ENCODE results near the gene SGCD.

Gene SGCD

GRCh38 chr5:156695774-156696173, 368.8 kb downstream of the SGCD start:
- DNase-seq (ENCODE audit: low read depth): no peak

DNA sequence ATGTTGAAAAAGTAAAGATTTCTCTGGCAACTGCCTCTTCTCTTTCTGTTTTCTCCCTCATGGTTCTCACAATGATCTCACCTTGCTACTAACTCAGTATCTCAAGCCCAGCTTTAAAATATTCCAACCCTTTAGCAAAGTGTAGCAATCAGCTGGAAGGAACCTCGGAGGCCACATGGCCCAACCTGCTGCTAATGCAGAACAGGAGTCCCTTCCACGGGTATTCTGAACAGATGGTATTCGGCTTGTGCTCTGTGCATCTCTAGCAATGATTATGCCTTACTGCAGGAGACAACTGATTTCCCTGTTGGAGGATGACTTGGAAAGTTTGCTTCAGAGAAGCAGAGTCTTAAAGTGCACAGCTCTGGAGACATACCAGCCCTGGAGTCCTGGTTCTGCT, 371.4 kb downstream of the SGCD start:
- no peak for DNase-seq (ENCODE audit: low read depth)

DNA sequence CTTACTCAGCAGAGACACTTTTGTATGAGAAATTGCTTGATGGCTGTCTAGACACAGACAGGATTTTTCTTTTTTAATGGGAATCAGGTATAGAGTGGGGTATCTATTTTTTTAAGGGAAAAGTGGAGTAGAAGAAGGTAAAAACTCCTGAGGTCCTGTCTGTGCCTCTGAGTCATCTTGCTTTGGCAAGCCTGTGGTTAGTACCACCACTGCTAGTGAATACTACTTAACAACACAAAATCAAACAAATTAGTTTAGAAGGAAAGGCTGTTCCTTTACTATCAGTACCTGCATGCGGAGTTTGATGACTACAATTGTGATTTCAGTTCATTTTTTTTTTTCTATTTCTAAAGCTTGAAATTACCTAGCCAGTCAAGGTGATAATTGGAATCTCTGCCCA, 372.2 kb downstream of the SGCD start:
- no peak for DNase-seq (ENCODE audit: low read depth)

DNA sequence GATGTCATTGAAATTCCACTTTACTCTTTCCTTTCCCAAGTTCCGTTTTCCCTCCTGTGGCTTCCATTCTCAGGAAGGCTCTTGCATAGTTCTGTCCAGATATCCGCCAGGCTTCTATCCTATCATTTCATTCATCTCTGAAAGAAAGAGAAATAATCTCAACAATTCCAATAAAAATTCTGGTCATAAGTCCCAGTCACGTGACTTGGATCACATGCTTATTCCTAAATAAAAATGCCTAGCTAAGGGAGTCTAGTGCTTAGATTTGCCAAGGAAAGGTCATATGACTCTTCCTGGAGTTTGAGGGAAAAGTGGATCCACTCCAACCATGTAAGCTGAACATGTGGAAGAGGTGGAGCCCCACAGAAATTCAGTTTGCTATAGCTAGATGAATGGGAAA, 377.2 kb downstream of the SGCD start:
- DNase-seq (ENCODE audit: low read depth): no peak

GRCh38 chr5:156706631-156707030, 379.7 kb downstream of the SGCD start:
- DNase-seq (ENCODE audit: low read depth): no peak

- DNase-seq (ENCODE audit: low read depth): no peak
Measured at GRCh38 chr5:156707750-156708149, 380.8 kb downstream of the SGCD start.

DNA sequence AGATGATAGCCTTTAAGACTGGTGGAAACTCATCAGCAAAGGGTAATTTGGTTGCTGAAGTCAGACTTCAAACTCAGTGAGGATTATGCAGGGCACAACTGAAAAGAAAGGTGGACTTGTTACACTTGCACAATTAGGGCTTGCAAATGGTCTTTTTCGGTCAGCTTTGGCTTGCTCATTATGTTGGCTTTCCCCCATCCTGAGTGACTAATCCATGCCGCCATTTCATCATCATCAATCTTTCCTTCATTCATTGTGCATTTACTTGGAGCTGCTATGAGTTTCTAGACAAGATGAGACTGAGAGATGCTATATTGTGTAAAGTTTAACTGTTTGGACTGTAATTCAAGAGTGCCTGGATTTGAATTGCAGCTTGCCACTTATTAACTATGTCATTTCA, 388.3 kb downstream of the SGCD start:
- no peak for DNase-seq (ENCODE audit: low read depth)

DNA sequence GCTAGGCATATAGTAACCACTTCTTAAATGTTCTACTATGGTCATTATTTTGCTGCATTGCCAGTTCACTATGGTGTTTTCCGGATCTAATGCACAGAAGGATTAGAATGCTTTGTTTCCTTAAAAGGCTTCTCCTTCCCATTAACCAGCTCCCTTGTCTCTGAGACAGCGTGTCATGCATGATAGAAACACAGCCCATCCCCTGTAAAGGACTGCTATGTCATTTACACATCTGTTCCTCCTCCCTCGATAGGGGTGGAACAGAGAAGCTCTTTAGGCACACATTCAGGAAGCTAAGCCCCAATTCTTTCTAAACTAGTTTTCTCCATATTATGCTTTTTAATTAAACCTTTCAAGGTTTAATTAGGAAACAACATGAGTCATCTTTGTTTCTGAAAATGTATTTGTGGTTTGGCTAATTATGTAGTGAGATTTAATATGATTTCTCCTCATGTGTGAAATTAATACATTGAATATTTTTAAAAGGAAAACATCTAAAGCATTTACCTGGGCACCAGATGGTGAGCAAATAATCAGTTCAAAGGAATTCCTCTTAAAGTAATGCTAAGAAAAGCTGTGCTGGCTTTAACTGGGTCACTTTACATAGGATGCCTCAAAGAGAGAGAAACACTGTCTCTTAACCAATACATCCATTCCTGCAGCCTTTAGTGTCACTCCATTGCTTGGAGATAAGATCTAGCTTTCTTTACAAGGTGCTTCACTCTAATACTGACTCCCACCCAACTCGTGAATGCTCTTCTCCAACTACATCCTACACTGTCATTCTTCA, 389.8 kb downstream of the SGCD start:
- no peak for DNase-seq (ENCODE audit: low read depth)

DNA sequence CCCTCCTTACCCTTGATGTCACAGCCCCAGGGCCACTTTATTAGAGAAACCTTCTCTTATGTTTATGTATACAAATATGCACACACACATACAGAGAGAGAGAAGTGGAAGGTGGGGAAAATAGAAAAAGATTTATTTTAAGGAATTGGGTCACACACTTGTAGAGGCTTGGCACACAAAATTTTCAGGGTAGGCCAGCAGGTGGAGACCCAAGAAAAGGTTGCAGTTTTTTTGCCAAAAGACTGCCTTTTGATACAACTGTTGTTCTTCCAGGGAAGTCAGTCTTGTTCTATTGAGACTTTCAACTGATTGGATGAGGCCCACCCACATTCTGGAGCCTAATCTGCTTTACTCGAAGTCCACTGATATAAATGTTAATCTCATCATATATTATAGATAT, 392.0 kb downstream of the SGCD start:
- DNase-seq (ENCODE audit: low read depth): no peak

- DNase-seq (ENCODE audit: low read depth): no peak
Measured at GRCh38 chr5:156722358-156722757, 395.4 kb downstream of the SGCD start.

DNA sequence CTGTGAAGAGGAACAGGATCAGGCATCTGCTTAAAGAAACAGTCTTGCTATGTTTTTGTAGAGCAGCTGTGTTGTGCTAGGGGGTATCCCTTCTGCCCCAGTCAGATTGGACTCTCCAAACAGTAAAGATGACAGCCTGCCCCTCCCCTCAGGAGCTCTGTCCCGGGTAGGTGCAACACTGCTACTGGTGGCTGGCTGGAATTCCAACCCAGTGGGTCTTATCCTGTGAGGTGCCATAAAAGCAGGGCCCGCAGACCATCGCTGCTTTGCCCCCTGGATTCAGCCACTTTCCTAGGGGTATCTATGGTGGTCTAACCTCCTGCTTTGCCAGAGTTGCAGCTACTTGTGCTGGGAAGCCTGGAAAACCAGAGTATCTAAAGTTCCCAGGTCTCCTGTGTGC, 408.5 kb downstream of the SGCD start:
- no peak for DNase-seq (ENCODE audit: low read depth)

GRCh38 chr5:156741516-156741915, 414.6 kb downstream of the SGCD start:
- DNase-seq (ENCODE audit: low read depth): no peak

DNA sequence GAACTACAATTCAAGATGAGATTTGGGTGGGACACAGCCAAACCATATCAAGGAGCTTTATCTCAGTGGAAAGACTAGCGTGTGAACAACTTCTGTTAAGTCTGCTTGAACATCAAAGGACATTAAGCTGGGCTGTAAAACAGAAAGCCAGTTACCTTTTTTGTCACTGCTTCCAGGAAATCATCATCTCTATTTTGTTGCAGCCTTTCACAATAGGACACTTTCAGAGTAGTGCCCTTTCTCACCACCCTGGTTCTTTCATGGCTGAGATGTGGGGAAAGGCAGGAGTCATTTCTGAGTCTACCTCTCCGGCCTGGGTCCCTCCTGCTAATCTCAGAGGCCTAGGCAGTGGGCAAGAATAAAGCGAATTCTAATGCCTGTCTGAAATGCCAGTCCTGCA, 426.9 kb downstream of the SGCD start:
- DNase-seq (ENCODE audit: low read depth): no peak

- no peak for DNase-seq (ENCODE audit: low read depth)
Measured at GRCh38 chr5:156755421-156756087, 428.6 kb downstream of the SGCD start.

- no peak for DNase-seq (ENCODE audit: low read depth)
Measured at GRCh38 chr5:156758011-156758791, 431.2 kb downstream of the SGCD start.

DNA sequence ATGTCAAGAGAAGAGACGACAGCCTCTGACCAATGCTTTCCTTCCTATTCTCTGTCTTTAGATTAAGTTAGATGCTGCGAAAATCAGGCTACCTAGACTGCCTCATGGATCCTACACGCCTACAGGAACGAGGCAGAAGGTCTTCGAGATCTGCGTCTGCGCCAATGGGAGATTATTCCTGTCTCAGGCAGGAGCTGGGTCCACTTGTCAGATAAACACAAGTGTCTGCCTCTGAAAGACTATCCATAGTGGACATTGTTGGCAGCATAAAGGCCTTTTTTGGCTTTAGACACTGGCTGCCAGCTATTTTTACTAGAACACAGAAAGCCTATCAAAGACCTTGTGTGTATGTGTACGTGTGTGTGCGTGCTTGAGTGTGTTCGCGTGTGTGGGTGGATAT, 432.2 kb downstream of the SGCD start:
- DNase-seq (ENCODE audit: low read depth): no peak

- DNase-seq (ENCODE audit: low read depth): no peak
Measured at GRCh38 chr5:156762771-156763170, 435.8 kb downstream of the SGCD start.

DNA sequence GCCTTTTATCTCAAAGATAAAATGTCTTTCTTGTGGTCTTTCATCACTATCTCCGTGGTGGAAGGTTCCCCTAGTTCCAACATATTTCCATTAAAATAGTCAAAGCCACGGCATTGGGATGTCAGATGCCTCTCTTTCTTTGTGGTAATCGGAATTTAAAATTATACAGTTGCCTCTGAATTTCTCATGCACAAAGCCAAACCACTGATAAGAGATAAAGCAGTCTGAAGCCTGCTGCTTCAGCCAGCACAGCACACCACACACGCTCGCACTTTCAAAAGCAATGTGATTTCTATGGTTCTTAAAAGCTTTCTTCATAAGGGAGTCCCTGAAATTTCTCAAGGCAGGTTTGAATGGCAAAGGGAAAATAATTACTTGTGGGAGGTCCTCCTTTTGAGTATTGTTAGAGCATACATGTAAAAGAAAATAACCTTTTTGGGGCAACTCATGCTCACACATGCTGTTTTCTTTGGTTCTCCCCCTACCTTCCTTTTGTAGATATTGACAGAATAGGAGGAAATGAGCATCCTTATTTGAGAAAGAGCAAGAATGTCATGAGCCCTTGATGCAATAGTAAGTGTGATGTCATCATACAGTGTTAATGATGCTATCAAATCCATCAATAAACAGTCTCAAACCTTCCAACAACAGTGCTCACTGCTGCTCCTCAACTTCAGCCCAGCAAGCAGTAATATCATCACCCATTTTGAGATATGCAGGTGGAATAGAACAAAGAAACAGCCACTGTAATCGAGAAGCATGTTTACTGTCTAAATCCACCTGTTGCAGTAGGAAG, 437.4 kb downstream of the SGCD start:
- DNase-seq (ENCODE audit: low read depth): no peak

- no peak for DNase-seq (ENCODE audit: low read depth)
Measured at GRCh38 chr5:156774273-156774672, 447.3 kb downstream of the SGCD start.

DNA sequence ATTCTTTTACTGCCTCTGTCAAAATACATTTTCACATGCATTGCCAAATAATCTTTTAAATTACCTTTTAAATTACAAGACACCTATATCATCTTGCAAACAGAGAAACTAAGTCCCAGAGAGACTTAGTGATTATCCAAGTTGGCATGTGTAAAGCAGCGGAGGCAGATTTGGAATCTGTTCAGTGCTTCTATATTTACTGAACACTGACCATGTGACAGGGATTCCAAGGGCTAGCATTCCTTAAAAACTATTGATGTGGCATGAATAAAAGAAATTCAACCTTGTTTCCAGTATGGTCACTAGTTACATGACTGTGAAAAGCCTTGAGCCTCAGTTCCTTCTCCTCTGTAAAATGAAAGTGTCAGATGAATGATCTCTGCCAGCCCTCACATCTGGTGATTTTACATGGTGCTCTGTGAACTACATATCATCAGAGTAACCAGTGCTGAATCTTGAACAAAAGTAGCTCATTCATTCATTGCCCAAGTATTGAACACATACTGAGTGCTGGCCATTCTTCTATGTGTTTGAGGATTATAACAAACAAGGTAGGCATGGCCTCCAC, 451.3 kb downstream of the SGCD start:
- DNase-seq (ENCODE audit: low read depth): no peak

DNA sequence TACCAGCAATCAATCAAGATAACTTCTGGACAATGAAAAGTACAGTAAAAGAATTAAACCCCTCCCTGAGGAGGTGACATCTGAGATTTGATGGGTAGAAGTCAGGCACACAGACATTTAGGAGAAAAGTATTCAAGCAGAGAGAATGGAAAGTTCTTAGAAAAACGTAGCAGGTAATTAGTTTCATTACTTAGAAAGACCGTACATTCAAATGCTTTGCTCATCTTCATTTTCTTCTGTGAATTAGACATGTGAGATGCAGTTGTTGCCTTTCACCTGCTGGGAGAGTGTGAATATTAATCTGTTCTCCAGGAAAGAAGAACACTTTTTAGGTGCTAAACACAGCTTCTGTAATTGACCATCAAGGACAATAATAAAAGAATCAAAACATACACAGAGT, 451.8 kb downstream of the SGCD start:
- DNase-seq (ENCODE audit: low read depth): no peak

GRCh38 chr5:156779436-156779835, 452.5 kb downstream of the SGCD start:
- no peak for DNase-seq (ENCODE audit: low read depth)
